DOHH2 (cell line): ENCODE results near the gene FSD1L.

Experiments used
- H3F3A ChIP-seq: fragments of 200-600 bp; sonication (generic), shearing (Covaris generic); 2 replicates; pipeline ENCODE4 v1.6.0; 2016; ENCODE audit warnings: antibody characterized with exemption, mild to moderate bottlenecking; ENCODE audit not compliant: control insufficient read depth, insufficient read depth
- H3K27ac ChIP-seq: fragments of 200-600 bp; sonication (generic); 2 replicates; pipeline ENCODE4 v1.5.1; 2014; ENCODE audit warnings: low read depth, mild to moderate bottlenecking, low read length, moderate library complexity
- H3K27me3 ChIP-seq: fragments of 200-600 bp; sonication (generic); 2 replicates; pipeline ENCODE4 v1.6.1; 2014; ENCODE audit warnings: mild to moderate bottlenecking, low read length, mixed read lengths; ENCODE audit not compliant: control insufficient read depth
- H3K36me3 ChIP-seq: fragments of 200-600 bp; sonication (generic); 2 replicates; pipeline ENCODE4 v1.6.1; 2014; ENCODE audit warnings: mild to moderate bottlenecking, low read length, moderate library complexity, mixed read lengths; ENCODE audit not compliant: control insufficient read depth
- H3K4me1 ChIP-seq: fragments of 200-600 bp; sonication (generic); 2 replicates; pipeline ENCODE4 v1.6.1; 2014; ENCODE audit warnings: mild to moderate bottlenecking, low read length, mixed read lengths; ENCODE audit not compliant: control insufficient read depth
- H3K4me2 ChIP-seq: fragments of 200-600 bp; sonication (generic); 2 replicates; pipeline ENCODE4 v1.6.0; 2014; ENCODE audit warnings: mild to moderate bottlenecking, low read length, moderate library complexity
- H3K4me3 ChIP-seq: fragments of 200-600 bp; sonication (generic); 2 replicates; pipeline ENCODE4 v1.5.1; 2014; ENCODE audit warnings: mild to moderate bottlenecking, low read length, mixed read lengths
- H3K79me2 ChIP-seq: fragments of 200-600 bp; sonication (generic); 2 replicates; pipeline ENCODE4 v1.6.1; 2014; ENCODE audit warnings: mild to moderate bottlenecking, low read length, mixed read lengths; ENCODE audit not compliant: control insufficient read depth
- H3K9me2 ChIP-seq: fragments of 200-600 bp; sonication (generic); replicated peaks from 2 replicates; pipeline ENCODE4 v1.6.1; 2014; ENCODE audit warnings: mild to moderate bottlenecking, low read length, mixed read lengths; ENCODE audit not compliant: control insufficient read depth
- H3K9me3 ChIP-seq: fragments of 200-600 bp; sonication (generic); 2 replicates; pipeline ENCODE4 v1.6.1; 2014; ENCODE audit warnings: antibody characterized with exemption, low read length, mixed read lengths; ENCODE audit not compliant: control insufficient read depth, insufficient read depth
- H4K20me1 ChIP-seq: fragments of 200-600 bp; sonication (generic); 2 replicates; pipeline ENCODE4 v1.6.0; 2014; ENCODE audit warnings: low read depth, mild to moderate bottlenecking, antibody characterized with exemption, low read length, moderate library complexity; ENCODE audit not compliant: control insufficient read depth, insufficient read depth
- EZH2phosphoT487 ChIP-seq: fragments of 200-600 bp; sonication (generic); IDR thresholded peaks from 2 replicates; pipeline ENCODE4 v1.6.1; 2017; ENCODE audit warnings: borderline replicate concordance, mild to moderate bottlenecking, antibody characterized with exemption, low read length, moderate library complexity, mixed read lengths
- TF ChIP-seq, protein P1 (sequence below): fragments of 200-600 bp; sonication (generic); IDR thresholded peaks from one replicate; pipeline ENCODE4 v1.5.1; 2014; ENCODE audit warnings: antibody characterized with exemption, mild to moderate bottlenecking, low read depth, low read length; ENCODE audit not compliant: poor library complexity, severe bottlenecking

FSD1L gene

DNA sequence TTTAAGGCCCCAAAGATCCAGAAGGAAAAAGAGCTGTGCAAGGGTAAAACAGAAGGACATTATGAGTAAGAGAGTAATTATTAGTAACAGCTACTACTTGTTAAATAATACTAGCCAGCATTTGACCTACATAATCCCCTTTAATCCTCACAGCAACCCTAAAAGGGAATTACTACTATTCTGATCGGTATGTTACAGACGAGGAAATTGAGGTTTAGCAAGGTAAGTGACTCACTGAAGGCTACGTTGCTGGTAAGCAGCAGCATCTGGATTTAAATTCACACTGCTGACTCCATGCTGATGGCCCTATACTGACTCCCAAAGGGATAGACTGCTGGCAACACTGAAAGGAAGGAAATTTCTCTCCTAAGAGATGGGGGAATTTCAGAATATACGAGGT, 3.7 kb upstream of the FSD1L start:
- H3K9me2 ChIP-seq, result no peaks in the 10 kb centered on the region
- no peaks in the 10 kb centered on the region for H4K20me1 ChIP-seq
- H3K36me3 ChIP-seq, result no peaks in the 10 kb centered on the region
- H3K4me3 ChIP-seq, result no peak overlapping the region
- H3F3A ChIP-seq, result no peaks in the 10 kb centered on the region
- peaks cover 15% of the 10 kb centered on the region for H3K4me1 ChIP-seq
- H3K9me3 ChIP-seq, result no peaks in the 10 kb centered on the region
- H3K4me2 ChIP-seq, result no peak overlapping the region
- no peak overlapping the region for H3K27ac ChIP-seq
- TF ChIP-seq EZH2phosphoT487, result no peak
- TF ChIP-seq, protein P1, sequence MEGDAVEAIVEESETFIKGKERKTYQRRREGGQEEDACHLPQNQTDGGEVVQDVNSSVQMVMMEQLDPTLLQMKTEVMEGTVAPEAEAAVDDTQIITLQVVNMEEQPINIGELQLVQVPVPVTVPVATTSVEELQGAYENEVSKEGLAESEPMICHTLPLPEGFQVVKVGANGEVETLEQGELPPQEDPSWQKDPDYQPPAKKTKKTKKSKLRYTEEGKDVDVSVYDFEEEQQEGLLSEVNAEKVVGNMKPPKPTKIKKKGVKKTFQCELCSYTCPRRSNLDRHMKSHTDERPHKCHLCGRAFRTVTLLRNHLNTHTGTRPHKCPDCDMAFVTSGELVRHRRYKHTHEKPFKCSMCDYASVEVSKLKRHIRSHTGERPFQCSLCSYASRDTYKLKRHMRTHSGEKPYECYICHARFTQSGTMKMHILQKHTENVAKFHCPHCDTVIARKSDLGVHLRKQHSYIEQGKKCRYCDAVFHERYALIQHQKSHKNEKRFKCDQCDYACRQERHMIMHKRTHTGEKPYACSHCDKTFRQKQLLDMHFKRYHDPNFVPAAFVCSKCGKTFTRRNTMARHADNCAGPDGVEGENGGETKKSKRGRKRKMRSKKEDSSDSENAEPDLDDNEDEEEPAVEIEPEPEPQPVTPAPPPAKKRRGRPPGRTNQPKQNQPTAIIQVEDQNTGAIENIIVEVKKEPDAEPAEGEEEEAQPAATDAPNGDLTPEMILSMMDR, result no peak
- peaks cover 9% of the 10 kb centered on the region for H3K79me2 ChIP-seq
- H3K27me3 ChIP-seq, result no peaks in the 10 kb centered on the region

DNA sequence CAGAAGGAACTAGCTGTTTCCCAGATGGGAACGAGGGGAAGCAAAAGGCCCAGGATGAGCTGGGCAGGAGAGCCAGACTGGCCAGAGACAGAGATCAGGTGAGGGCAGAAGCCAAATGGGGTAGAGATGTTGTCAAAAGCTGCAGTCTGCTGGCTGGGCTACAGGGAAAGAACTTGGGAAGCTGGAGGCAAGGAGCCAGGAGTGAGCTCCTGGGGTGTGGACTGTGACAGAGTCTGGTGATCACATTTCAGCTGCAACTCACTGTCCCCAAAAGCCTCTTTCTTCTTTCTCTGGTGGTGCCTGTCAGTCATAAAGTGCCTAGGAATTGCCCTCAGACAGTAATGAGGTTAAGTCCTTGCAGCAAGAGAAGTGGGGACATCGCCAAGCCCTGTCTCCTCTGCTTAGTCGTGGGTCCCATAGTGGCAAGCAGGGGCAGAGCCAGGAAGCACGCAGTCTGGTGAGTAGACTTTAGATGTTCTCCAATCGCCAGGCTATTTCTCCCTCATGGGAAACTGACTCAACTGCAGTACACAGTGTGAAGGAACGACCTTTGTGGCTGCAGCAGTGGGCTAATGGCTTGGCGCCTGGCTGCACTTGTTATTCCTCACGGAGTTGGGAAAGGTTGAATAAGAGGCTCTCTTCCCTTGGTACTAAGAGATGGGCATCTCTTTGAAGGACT, 2.5 kb upstream of the FSD1L start:
- H3K4me2 ChIP-seq, result no peak overlapping the region
- peaks cover 21% of the 10 kb centered on the region for H3K79me2 ChIP-seq
- no peaks in the 10 kb centered on the region for H3F3A ChIP-seq
- no peaks in the 10 kb centered on the region for H3K9me2 ChIP-seq
- H3K36me3 ChIP-seq, result no peaks in the 10 kb centered on the region
- no peaks in the 10 kb centered on the region for H4K20me1 ChIP-seq
- TF ChIP-seq, protein P1, result no peak
- TF ChIP-seq EZH2phosphoT487, result no peak
- no peak overlapping the region for H3K4me3 ChIP-seq
- H3K9me3 ChIP-seq, result no peaks in the 10 kb centered on the region
- no peak overlapping the region for H3K27ac ChIP-seq
- no peaks in the 10 kb centered on the region for H3K27me3 ChIP-seq
- H3K4me1 ChIP-seq, result peaks cover 25% of the 10 kb centered on the region

DNA sequence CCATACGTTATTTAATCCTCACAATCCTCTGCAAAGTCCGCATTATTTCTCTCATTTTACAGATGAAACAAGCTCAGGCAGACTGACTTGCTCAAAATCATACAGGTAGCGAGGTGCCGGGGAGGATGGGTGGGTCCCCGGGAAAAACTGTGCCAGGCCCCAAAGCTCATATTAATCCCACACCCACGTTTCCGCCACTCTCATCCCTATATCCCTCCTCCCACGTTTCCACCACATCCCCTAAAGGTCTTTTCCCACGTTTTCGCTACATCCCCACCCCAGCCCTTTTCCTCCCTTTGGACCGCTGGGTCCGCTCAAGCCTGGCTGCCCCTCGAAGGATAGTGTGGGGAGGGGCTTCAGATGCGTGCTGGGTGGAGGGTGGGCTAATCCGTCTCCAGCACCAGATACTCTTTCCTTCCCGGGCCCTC, 434 bp upstream of the FSD1L start:
- H3K36me3 ChIP-seq, result no peaks in the 10 kb centered on the region
- no peak overlapping the region for H3K27ac ChIP-seq
- peaks cover 25% of the 10 kb centered on the region for H3K4me1 ChIP-seq
- peaks cover 34% of the 10 kb centered on the region for H3K79me2 ChIP-seq
- no peaks in the 10 kb centered on the region for H4K20me1 ChIP-seq
- peak overlapping the region; percentile 99 for H3K4me2 ChIP-seq
- H3K9me2 ChIP-seq, result no peaks in the 10 kb centered on the region
- no peaks in the 10 kb centered on the region for H3F3A ChIP-seq
- no peaks in the 10 kb centered on the region for H3K9me3 ChIP-seq
- TF ChIP-seq, protein P1, result no peak
- TF ChIP-seq EZH2phosphoT487, result no peak
- no peaks in the 10 kb centered on the region for H3K27me3 ChIP-seq
- H3K4me3 ChIP-seq, result peak overlapping the region; percentile 97
